Measurements from ENCODE around the gene HSD17B13.

- TF ChIP-seq CTCF (IDR thresholded peaks at IDR 0.05) (no peak), POLR2A (IDR thresholded peaks at IDR 0.05) (no peak), EP300 (IDR thresholded peaks at IDR 0.05) (no peak)
These were observed 55.7 kb downstream of the HSD17B13 start for GRCh38 chr4:87266986-87267385.

Data from tibial nerve (tissue), 4 donors.